Measurements from ENCODE around the gene BRCC3.

BRCC3 gene

DNA sequence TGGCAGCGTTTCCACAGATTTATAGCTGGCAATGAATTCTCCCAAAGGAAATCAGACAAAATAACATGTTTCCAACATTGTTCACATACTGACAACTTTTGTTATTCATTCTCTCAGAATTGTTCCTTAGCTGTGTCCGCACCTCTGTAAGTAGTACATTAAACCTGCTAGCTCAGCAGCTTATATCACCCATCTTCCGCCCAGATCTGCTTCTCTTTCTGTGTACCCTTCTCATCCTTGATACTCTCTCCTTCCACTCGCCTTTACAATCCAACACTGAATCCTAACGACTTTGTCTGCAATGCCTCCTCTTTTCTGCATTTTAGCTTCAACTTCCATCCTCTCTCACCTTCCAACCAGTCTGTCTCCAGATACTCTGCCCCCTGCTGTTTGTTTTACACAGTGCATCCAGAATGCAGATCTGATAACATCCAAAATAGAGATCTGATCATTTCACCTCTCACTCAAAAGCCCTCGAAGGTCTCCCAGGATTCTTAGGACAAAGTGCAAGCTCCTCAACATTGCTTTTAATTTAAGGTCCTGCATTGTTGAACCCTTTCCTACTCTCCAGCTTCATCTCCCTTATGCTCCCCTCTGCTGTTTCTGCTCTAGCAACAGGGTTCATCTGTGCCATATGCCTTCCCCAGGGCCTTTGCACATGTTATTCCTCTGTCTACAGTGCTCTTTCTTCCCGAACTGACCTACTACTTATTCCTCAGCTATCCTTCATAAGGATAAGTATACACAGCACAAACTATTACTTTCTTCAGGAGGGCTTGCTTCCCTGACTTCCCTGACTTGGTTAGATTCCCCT, 77.6 kb downstream of the BRCC3 start:
- Mint-ChIP-seq H3K36me3 (ENCODE audit: low read depth) (no peaks in the 10 kb centered on the region), H3K9me3 (peaks cover 6% of the 10 kb centered on the region), H3K27me3 (no peaks in the 10 kb centered on the region), H3K27ac (no peak overlapping the region), H3K4me1 (ENCODE audit: low read depth) (peaks cover 6% of the 10 kb centered on the region), H3K4me3 (no peak overlapping the region)

DNA sequence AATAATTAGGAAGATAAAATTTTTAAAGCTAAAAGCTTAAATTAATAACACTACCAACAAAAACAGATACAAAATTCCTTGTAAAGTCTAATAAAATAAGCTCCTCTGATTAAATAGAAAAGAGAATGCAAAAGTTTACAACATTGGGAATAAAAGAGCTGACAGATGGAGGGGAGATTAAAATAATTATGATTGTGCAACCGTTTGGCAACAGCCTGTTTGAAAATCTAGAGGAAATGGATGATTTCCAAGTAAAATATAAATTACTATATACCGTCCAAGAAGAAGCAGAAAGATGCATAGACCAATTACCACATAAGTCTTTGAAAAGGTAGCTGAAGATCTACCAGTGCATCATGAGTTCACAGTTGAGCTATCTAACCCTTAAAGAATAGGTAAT, 98.6 kb downstream of the BRCC3 start:
- no peaks in the 10 kb centered on the region for H3K36me3 Mint-ChIP-seq (ENCODE audit: low read depth)
- H3K9me3 Mint-ChIP-seq, result no peaks in the 10 kb centered on the region
- no peaks in the 10 kb centered on the region for H3K27me3 Mint-ChIP-seq
- H3K27ac Mint-ChIP-seq, result no peak overlapping the region
- H3K4me3 Mint-ChIP-seq, result no peak overlapping the region
- no peaks in the 10 kb centered on the region for H3K4me1 Mint-ChIP-seq (ENCODE audit: low read depth)
